Measurements from ENCODE around the gene LAMA2.
"Not testable (repeated sequence)": the region's sequence is repeated elsewhere in the genome, so short reads cannot be mapped to it uniquely, and the experiment has no call there.

The LAMA2 gene

DNA sequence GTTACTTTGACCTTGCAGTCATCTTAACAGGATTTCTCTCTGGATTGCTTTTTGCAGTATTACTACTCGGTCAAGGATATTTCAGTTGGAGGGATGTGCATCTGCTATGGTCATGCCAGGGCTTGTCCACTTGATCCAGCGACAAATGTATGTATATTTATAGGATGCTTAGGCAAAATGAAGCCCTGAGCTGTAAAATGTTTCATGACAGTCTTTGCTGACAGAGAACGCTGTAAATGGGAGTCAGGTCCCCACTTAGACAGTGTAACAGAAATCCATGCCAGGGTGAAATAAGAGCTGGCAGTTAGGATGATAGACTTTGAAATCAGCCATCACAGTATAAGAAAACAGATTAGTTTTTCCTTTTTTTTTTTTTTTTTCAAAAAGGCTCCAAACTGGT, 264.0 kb downstream of the LAMA2 start:
- Histone ChIP-seq H3K27me3 (replicated peaks in 2 of 5; ENCODE audit: control insufficient read depth in 4 of 5, insufficient read depth in 5 of 5, low read length in 4 of 5) (no peaks in the 10 kb centered on the region), H3K9me3 (ENCODE audit: control extremely low read depth in 1 of 5, control insufficient read depth in 4 of 5, insufficient read depth in 2 of 5, low read depth in 1 of 5, low read length in 4 of 5) (no peaks in the 10 kb centered on the region), H3K36me3 (ENCODE audit: control insufficient read depth in 4 of 4, insufficient read depth in 4 of 4, low read length in 3 of 4) (no peaks in the 10 kb centered on the region), H3K4me3 (ENCODE audit: control insufficient read depth in 1 of 7, extremely low read depth in 1 of 7, insufficient read depth in 4 of 7, low read depth in 2 of 7, low read length in 6 of 7) (no peak overlapping the region), H3K4me1 (ENCODE audit: control extremely low read depth in 1 of 4, control insufficient read depth in 4 of 4, insufficient read depth in 4 of 4, low read length in 3 of 4) (no peaks in the 10 kb centered on the region), H3K27ac (ENCODE audit: insufficient read depth in 1 of 2, low read depth in 1 of 2, low read length in 2 of 2, poor library complexity in 1 of 2, severe bottlenecking in 2 of 2) (no peak overlapping the region)
- WGBS (ENCODE audit: insufficient coverage): 100% methylated on average over 3 of the region's 3 CpGs
- DNase-seq: no peak
- ChIA-PET POLR2A (no interaction called here), CTCF (no interaction called here)

DNA sequence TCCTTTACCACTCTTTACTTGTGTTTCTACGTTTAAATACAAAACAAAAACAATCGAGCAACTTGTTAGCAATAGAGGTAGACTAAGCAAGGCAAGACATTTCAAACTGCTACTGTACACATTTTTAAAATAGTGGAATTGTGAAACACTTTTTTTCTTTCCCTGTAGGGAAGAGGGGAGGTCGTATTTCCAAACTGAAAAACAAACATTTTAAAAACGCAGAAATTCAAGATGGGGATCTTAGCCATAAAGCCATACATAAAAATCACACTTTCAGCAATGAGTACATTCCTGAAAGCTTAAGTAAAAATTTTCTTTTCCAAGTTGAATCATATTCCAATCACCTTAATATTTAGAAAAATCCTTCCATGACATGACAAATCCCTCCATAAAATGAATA, 267.6 kb downstream of the LAMA2 start:
- Histone ChIP-seq H3K27ac (ENCODE audit: insufficient read depth in 1 of 2, low read depth in 1 of 2, low read length in 2 of 2, poor library complexity in 1 of 2, severe bottlenecking in 2 of 2) (no peak overlapping the region), H3K27me3 (replicated peaks in 2 of 5; ENCODE audit: control insufficient read depth in 4 of 5, insufficient read depth in 5 of 5, low read length in 4 of 5) (no peaks in the 10 kb centered on the region), H3K4me1 (ENCODE audit: control extremely low read depth in 1 of 4, control insufficient read depth in 4 of 4, insufficient read depth in 4 of 4, low read length in 3 of 4) (no peaks in the 10 kb centered on the region), H3K36me3 (ENCODE audit: control insufficient read depth in 4 of 4, insufficient read depth in 4 of 4, low read length in 3 of 4) (no peaks in the 10 kb centered on the region), H3K4me3 (ENCODE audit: control insufficient read depth in 1 of 7, extremely low read depth in 1 of 7, insufficient read depth in 4 of 7, low read depth in 2 of 7, low read length in 6 of 7) (no peak overlapping the region), H3K9me3 (ENCODE audit: control extremely low read depth in 1 of 5, control insufficient read depth in 4 of 5, insufficient read depth in 2 of 5, low read depth in 1 of 5, low read length in 4 of 5) (no peaks in the 10 kb centered on the region)
- ChIA-PET POLR2A (no interaction called here), CTCF (interaction anchor here (0.7 kb wide), 1 partner anchor 10 kb away, joined by 3 read pairs; no protein-coding TSS in a partner anchor)
- 100% methylated on average over 1 of the region's 4 CpGs for WGBS (ENCODE audit: insufficient coverage)
- DNase-seq: no peak

DNA sequence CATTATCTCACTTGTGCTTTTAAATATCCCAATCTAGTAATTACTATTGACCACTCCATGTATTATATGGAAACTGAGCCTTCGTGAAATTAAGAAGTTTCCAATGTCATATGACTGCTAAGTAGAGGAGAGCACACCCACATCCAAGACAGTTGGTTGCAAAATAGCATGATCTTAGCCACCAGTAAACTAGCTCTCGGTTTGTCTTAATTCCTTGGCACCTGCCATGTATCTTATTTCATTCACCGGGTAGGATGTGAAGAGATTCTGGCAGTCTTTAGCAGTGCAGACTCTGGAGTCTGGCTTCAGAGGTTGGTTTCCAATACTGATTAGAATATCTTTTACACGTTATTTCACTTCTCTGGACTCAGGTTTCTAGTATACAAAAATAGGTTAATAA, 270.3 kb downstream of the LAMA2 start:
- DNase-seq: no peak
- Histone ChIP-seq H3K36me3 (ENCODE audit: control insufficient read depth in 4 of 4, insufficient read depth in 4 of 4, low read length in 3 of 4) (no peaks in the 10 kb centered on the region), H3K4me3 (ENCODE audit: control insufficient read depth in 1 of 7, extremely low read depth in 1 of 7, insufficient read depth in 4 of 7, low read depth in 2 of 7, low read length in 6 of 7) (no peak overlapping the region), H3K9me3 (ENCODE audit: control extremely low read depth in 1 of 5, control insufficient read depth in 4 of 5, insufficient read depth in 2 of 5, low read depth in 1 of 5, low read length in 4 of 5) (no peaks in the 10 kb centered on the region), H3K4me1 (ENCODE audit: control extremely low read depth in 1 of 4, control insufficient read depth in 4 of 4, insufficient read depth in 4 of 4, low read length in 3 of 4) (no peaks in the 10 kb centered on the region), H3K27me3 (replicated peaks in 2 of 5; ENCODE audit: control insufficient read depth in 4 of 5, insufficient read depth in 5 of 5, low read length in 4 of 5) (no peaks in the 10 kb centered on the region), H3K27ac (ENCODE audit: insufficient read depth in 1 of 2, low read depth in 1 of 2, low read length in 2 of 2, poor library complexity in 1 of 2, severe bottlenecking in 2 of 2) (no peak overlapping the region)
- CTCF ChIA-PET: no interaction called here
- POLR2A ChIA-PET: no interaction called here
- 100% methylated on average over 1 of the region's 4 CpGs for WGBS (ENCODE audit: insufficient coverage)

DNA sequence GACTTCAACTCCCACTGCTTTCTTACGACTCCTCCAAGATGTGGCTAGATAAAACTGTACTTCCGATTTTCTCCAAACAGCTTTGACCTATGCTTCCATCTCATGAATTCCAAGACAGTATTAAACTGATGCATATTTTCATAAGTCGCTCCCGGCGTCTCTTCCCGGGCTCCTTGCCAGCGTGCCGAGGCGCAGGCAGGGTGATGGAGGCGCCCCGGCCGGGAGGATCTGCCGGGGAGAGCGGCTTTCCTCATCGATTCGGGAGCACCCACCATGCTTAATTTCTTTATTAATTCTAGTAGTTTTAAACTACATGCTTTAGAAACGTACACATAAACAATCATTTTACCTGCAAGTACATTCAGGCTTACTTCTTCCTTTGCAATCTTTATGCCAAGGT, 276.3 kb downstream of the LAMA2 start:
- H3K27me3 ChIP-seq (replicated peaks in 2 of 5; ENCODE audit: control insufficient read depth in 4 of 5, insufficient read depth in 5 of 5, low read length in 4 of 5); CTCF ChIA-PET; DNase-seq; H3K27ac ChIP-seq (ENCODE audit: insufficient read depth in 1 of 2, low read depth in 1 of 2, low read length in 2 of 2, poor library complexity in 1 of 2, severe bottlenecking in 2 of 2); H3K9me3 ChIP-seq (ENCODE audit: control extremely low read depth in 1 of 5, control insufficient read depth in 4 of 5, insufficient read depth in 2 of 5, low read depth in 1 of 5, low read length in 4 of 5); H3K4me1 ChIP-seq (ENCODE audit: control extremely low read depth in 1 of 4, control insufficient read depth in 4 of 4, insufficient read depth in 4 of 4, low read length in 3 of 4); H3K36me3 ChIP-seq (ENCODE audit: control insufficient read depth in 4 of 4, insufficient read depth in 4 of 4, low read length in 3 of 4); POLR2A ChIA-PET; H3K4me3 ChIP-seq (ENCODE audit: control insufficient read depth in 1 of 7, extremely low read depth in 1 of 7, insufficient read depth in 4 of 7, low read depth in 2 of 7, low read length in 6 of 7): not testable (repeated sequence)
- WGBS (ENCODE audit: insufficient coverage): 91% methylated on average over 15 of the region's 17 CpGs

DNA sequence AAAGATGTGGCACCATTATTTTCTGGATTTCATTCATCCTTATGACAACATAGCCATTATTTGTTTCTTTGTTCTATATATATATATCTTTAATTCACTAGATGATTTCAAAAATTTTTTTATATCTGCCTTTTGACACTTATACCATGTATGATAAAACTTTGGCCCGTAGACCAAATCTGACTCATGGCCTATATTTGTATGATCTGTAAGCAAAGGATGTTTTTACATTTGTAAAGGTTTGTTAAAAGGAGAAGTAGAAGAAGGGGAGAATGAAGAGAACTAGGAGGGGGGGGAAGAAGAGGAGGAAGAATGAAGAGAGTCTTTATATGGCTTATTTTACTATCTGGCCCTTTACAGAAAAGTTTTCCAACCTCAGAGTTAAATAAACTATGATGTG, 279.7 kb downstream of the LAMA2 start:
- no peak overlapping the region for H3K27ac ChIP-seq (ENCODE audit: insufficient read depth in 1 of 2, low read depth in 1 of 2, low read length in 2 of 2, poor library complexity in 1 of 2, severe bottlenecking in 2 of 2)
- no peaks in the 10 kb centered on the region for H3K9me3 ChIP-seq (ENCODE audit: control extremely low read depth in 1 of 5, control insufficient read depth in 4 of 5, insufficient read depth in 2 of 5, low read depth in 1 of 5, low read length in 4 of 5)
- WGBS (ENCODE audit: insufficient coverage): no CpG with 5 or more reads among the region's 1 CpG
- H3K27me3 ChIP-seq (replicated peaks in 2 of 5; ENCODE audit: control insufficient read depth in 4 of 5, insufficient read depth in 5 of 5, low read length in 4 of 5): peaks cover 0 to 2% (median 0%) of the 10 kb centered on the region in 5 experiments
- CTCF ChIA-PET: no interaction called here
- H3K36me3 ChIP-seq (ENCODE audit: control insufficient read depth in 4 of 4, insufficient read depth in 4 of 4, low read length in 3 of 4): no peaks in the 10 kb centered on the region
- no peak for DNase-seq
- H3K4me3 ChIP-seq (ENCODE audit: control insufficient read depth in 1 of 7, extremely low read depth in 1 of 7, insufficient read depth in 4 of 7, low read depth in 2 of 7, low read length in 6 of 7): no peak overlapping the region
- no peaks in the 10 kb centered on the region for H3K4me1 ChIP-seq (ENCODE audit: control extremely low read depth in 1 of 4, control insufficient read depth in 4 of 4, insufficient read depth in 4 of 4, low read length in 3 of 4)
- POLR2A ChIA-PET: no interaction called here

DNA sequence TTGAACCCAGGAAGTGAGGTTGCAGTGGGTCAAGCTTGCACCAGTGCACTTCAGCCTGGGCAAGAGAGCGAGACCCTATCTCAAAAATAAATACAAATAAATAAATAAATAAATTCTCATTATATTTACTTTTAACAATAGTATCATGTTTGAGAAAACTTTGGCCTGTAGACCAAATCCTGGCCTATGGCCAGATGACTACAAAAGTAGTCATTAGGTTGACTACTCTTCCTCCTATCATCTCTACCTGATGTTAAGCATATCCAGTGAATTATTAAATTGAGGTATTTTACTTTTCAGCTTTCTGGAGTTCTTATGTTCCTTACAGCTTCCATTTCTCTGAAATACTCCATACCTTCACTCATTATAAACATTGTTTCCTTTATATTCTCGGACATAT, 280.6 kb downstream of the LAMA2 start:
- Histone ChIP-seq H3K4me3 (ENCODE audit: control insufficient read depth in 1 of 7, extremely low read depth in 1 of 7, insufficient read depth in 4 of 7, low read depth in 2 of 7, low read length in 6 of 7) (no peak overlapping the region), H3K4me1 (ENCODE audit: control extremely low read depth in 1 of 4, control insufficient read depth in 4 of 4, insufficient read depth in 4 of 4, low read length in 3 of 4) (no peaks in the 10 kb centered on the region), H3K36me3 (ENCODE audit: control insufficient read depth in 4 of 4, insufficient read depth in 4 of 4, low read length in 3 of 4) (no peaks in the 10 kb centered on the region), H3K9me3 (ENCODE audit: control extremely low read depth in 1 of 5, control insufficient read depth in 4 of 5, insufficient read depth in 2 of 5, low read depth in 1 of 5, low read length in 4 of 5) (no peaks in the 10 kb centered on the region), H3K27ac (ENCODE audit: insufficient read depth in 1 of 2, low read depth in 1 of 2, low read length in 2 of 2, poor library complexity in 1 of 2, severe bottlenecking in 2 of 2) (no peak overlapping the region), H3K27me3 (replicated peaks in 2 of 5; ENCODE audit: control insufficient read depth in 4 of 5, insufficient read depth in 5 of 5, low read length in 4 of 5) (peaks cover 0 to 2% (median 0%) of the 10 kb centered on the region in 5 experiments)
- DNase-seq: no peak
- 100% methylated on average over 1 of the region's 2 CpGs for WGBS (ENCODE audit: insufficient coverage)
- ChIA-PET CTCF (no interaction called here), POLR2A (no interaction called here)

DNA sequence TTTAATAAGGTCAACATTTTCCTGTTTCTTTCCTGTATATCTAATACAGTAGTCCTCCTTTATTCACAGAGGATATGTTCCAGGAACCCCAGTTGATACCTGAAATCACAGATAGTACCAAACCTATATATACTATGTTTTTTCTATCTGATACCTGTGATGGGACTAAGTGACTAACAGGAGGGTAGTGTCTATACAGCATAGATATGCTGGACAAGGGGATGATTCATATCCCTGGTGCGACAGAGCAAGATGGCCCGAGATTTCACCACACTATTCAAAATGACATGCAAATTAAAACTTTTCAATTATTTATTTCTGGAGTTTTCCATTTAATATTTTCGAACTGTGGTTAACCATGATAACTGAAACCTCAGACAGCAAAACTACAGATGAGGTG, 281.1 kb downstream of the LAMA2 start:
- 100% methylated on average over 2 of the region's 3 CpGs for WGBS (ENCODE audit: insufficient coverage)
- H3K9me3 ChIP-seq (ENCODE audit: control extremely low read depth in 1 of 5, control insufficient read depth in 4 of 5, insufficient read depth in 2 of 5, low read depth in 1 of 5, low read length in 4 of 5): no peaks in the 10 kb centered on the region

More for the DNA sequence above, 281.1 kb downstream of the LAMA2 start:
- DNase-seq: no peak
- no peaks in the 10 kb centered on the region for H3K4me1 ChIP-seq (ENCODE audit: control extremely low read depth in 1 of 4, control insufficient read depth in 4 of 4, insufficient read depth in 4 of 4, low read length in 3 of 4)
- ChIA-PET POLR2A (no interaction called here), CTCF (no interaction called here)
- no peak overlapping the region for H3K4me3 ChIP-seq (ENCODE audit: control insufficient read depth in 1 of 7, extremely low read depth in 1 of 7, insufficient read depth in 4 of 7, low read depth in 2 of 7, low read length in 6 of 7)
- no peaks in the 10 kb centered on the region for H3K36me3 ChIP-seq (ENCODE audit: control insufficient read depth in 4 of 4, insufficient read depth in 4 of 4, low read length in 3 of 4)
- peaks cover 0 to 2% (median 0%) of the 10 kb centered on the region in 5 experiments for H3K27me3 ChIP-seq (replicated peaks in 2 of 5; ENCODE audit: control insufficient read depth in 4 of 5, insufficient read depth in 5 of 5, low read length in 4 of 5)
- no peak overlapping the region for H3K27ac ChIP-seq (ENCODE audit: insufficient read depth in 1 of 2, low read depth in 1 of 2, low read length in 2 of 2, poor library complexity in 1 of 2, severe bottlenecking in 2 of 2)

Data from common myeloid progenitor, CD34-positive (primary cell).